ENCODE measurements around the gene VPS35L.

The VPS35L gene

GRCh38 chr16:19604911-19605310, 49.4 kb downstream of the VPS35L start:
- H3K4me3 ChIP-seq (replicated peaks in 1 of 2; ENCODE audit: low read depth in 2 of 2, low read length in 2 of 2): no peak overlapping the region
- DNase-seq (ENCODE audit: low read depth in 2 of 2): no peak
- no peak for TF ChIP-seq CTCF (IDR thresholded peaks at IDR 0.05; ENCODE audit: low read depth, low read length)

- DNase-seq (ENCODE audit: low read depth in 2 of 2): no peak
- no peak for TF ChIP-seq CTCF (IDR thresholded peaks at IDR 0.05; ENCODE audit: low read depth, low read length)
- H3K4me3 ChIP-seq (replicated peaks in 1 of 2; ENCODE audit: low read depth in 2 of 2, low read length in 2 of 2): no peak overlapping the region
Measured at GRCh38 chr16:19605701-19606100, 50.2 kb downstream of the VPS35L start.

GRCh38 chr16:19607616-19608280, 52.2 kb downstream of the VPS35L start:
- no peak overlapping the region for H3K4me3 ChIP-seq (replicated peaks in 1 of 2; ENCODE audit: low read depth in 2 of 2, low read length in 2 of 2)
- DNase-seq (ENCODE audit: low read depth in 2 of 2): peak; percentile 20 to 42
- no peak for TF ChIP-seq CTCF (IDR thresholded peaks at IDR 0.05; ENCODE audit: low read depth, low read length)

GRCh38 chr16:19609359-19609758, 53.9 kb downstream of the VPS35L start:
- no peak for DNase-seq (ENCODE audit: low read depth in 2 of 2)
- no peak for TF ChIP-seq CTCF (IDR thresholded peaks at IDR 0.05; ENCODE audit: low read depth, low read length)
- H3K4me3 ChIP-seq (replicated peaks in 1 of 2; ENCODE audit: low read depth in 2 of 2, low read length in 2 of 2): no peak overlapping the region

- no peak overlapping the region for H3K4me3 ChIP-seq (replicated peaks in 1 of 2; ENCODE audit: low read depth in 2 of 2, low read length in 2 of 2)
- no peak for TF ChIP-seq CTCF (IDR thresholded peaks at IDR 0.05; ENCODE audit: low read depth, low read length)
- no peak for DNase-seq (ENCODE audit: low read depth in 2 of 2)
Measured at GRCh38 chr16:19610200-19610599, 54.7 kb downstream of the VPS35L start.

GRCh38 chr16:19613834-19614233, 58.3 kb downstream of the VPS35L start:
- no peak for TF ChIP-seq CTCF (IDR thresholded peaks at IDR 0.05; ENCODE audit: low read depth, low read length)
- DNase-seq (ENCODE audit: low read depth in 2 of 2): peak in 1 of 2 donors; percentile 50
- H3K4me3 ChIP-seq (replicated peaks in 1 of 2; ENCODE audit: low read depth in 2 of 2, low read length in 2 of 2): no peak overlapping the region

- no peak for TF ChIP-seq CTCF (IDR thresholded peaks at IDR 0.05; ENCODE audit: low read depth, low read length)
- DNase-seq (ENCODE audit: low read depth in 2 of 2): no peak
Measured at GRCh38 chr16:19616241-19616640, 60.7 kb downstream of the VPS35L start.

More at GRCh38 chr16:19616241-19616640, 60.7 kb downstream of the VPS35L start:
- H3K4me3 ChIP-seq (replicated peaks in 1 of 2; ENCODE audit: low read depth in 2 of 2, low read length in 2 of 2): no peak overlapping the region
